Chondrocyte (in vitro differentiated cells): ENCODE data around the gene TPI1. TPM values are rescaled to one million over a fixed set of nuclear protein-coding genes. Genes with fewer than 3 reads are reported as not detected.
"Not testable (repeated sequence)": the region's sequence is repeated elsewhere in the genome, so short reads cannot be mapped to it uniquely, and the experiment has no call there.

Source experiments
- DNase-seq: peaks from one replicate; pipeline ENCODE4 v3.0.0; 2021; ENCODE audit warnings: mixed read lengths, low spot score
- H3K27ac Mint-ChIP-seq: one replicate; pipeline ENCODE4 v1.8.0; 2021; ENCODE audit warnings: mild to moderate bottlenecking, moderate library complexity, mixed read lengths; ENCODE audit not compliant: unreplicated experiment
- H3K27me3 Mint-ChIP-seq: 2 replicates; pipeline ENCODE4 v1.8.0; 2021; ENCODE audit warnings: low read depth, mixed read lengths
- H3K36me3 Mint-ChIP-seq: 2 replicates; pipeline ENCODE4 v1.8.0; 2021; ENCODE audit warnings: low read depth, mixed read lengths
- H3K4me1 Mint-ChIP-seq: 2 replicates; pipeline ENCODE4 v1.8.0; 2021; ENCODE audit warnings: low read depth, mild to moderate bottlenecking, mixed read lengths
- H3K4me3 Mint-ChIP-seq: one replicate; pipeline ENCODE4 v1.8.0; 2021; ENCODE audit warnings: mild to moderate bottlenecking, moderate library complexity, mixed read lengths; ENCODE audit not compliant: unreplicated experiment
- H3K9me3 Mint-ChIP-seq: 2 replicates; pipeline ENCODE4 v1.8.0; 2021; ENCODE audit warnings: low read depth, mixed read lengths
- CTCF ChIP-seq: fragments of 200-600 bp; sonication (generic); IDR thresholded peaks from 2 replicates; pipeline ENCODE4 v1.5.0; 2021; ENCODE audit warnings: antibody characterized with exemption, mild to moderate bottlenecking, moderate library complexity
- total RNA-seq: library from RNA; stranded (reverse); gene quantifications from 3 replicates; pipeline ENCODE4 v1.2.1, GENCODE V29; 2021

The TPI1 gene
- total RNA-seq, 1 donor from 2014 or later, result 551 TPM

- no peaks in the 10 kb centered on the region for H3K27me3 Mint-ChIP-seq
- H3K4me3 Mint-ChIP-seq, result peak overlapping the region; percentile 72
- H3K9me3 Mint-ChIP-seq, result no peaks in the 10 kb centered on the region
- TF ChIP-seq CTCF, result peak; percentile 92
- DNase-seq, result peak; percentile 99
- H3K4me1 Mint-ChIP-seq, result peaks cover 18% of the 10 kb centered on the region
- H3K36me3 Mint-ChIP-seq, result no peaks in the 10 kb centered on the region
- H3K27ac Mint-ChIP-seq, result peak overlapping the region; percentile 92
Observed at GRCh38 chr12:6890789-6891645, 23.7 kb downstream of the TPI1 start.

GRCh38 chr12:6891646-6892001 lies 24.3 kb downstream of the TPI1 start:
- Mint-ChIP-seq H3K27me3 (no peaks in the 10 kb centered on the region), H3K4me1 (peaks cover 24% of the 10 kb centered on the region), H3K4me3 (peak overlapping the region; percentile 72), H3K36me3 (no peaks in the 10 kb centered on the region), H3K9me3 (no peaks in the 10 kb centered on the region), H3K27ac (peak overlapping the region; percentile 92)
- peak; percentile 34 for DNase-seq
- TF ChIP-seq CTCF, result no peak

- H3K27me3 Mint-ChIP-seq, H3K4me3 Mint-ChIP-seq, H3K27ac Mint-ChIP-seq, H3K36me3 Mint-ChIP-seq, H3K9me3 Mint-ChIP-seq: not testable (repeated sequence)
- DNase-seq, result peak; percentile 1
- H3K4me1 Mint-ChIP-seq, result peaks cover 28% of the 10 kb centered on the region
Observed at GRCh38 chr12:6892683-6893082, 25.4 kb downstream of the TPI1 start.

- Mint-ChIP-seq H3K4me3 (no peak overlapping the region), H3K36me3 (no peaks in the 10 kb centered on the region), H3K9me3 (no peaks in the 10 kb centered on the region), H3K27me3 (no peaks in the 10 kb centered on the region), H3K27ac (no peak overlapping the region), H3K4me1 (peaks cover 28% of the 10 kb centered on the region)
- DNase-seq, result peak; percentile 29
- TF ChIP-seq CTCF, result no peak
Observed at GRCh38 chr12:6894321-6894720, 27.0 kb downstream of the TPI1 start.

- Mint-ChIP-seq H3K4me3 (no peak overlapping the region), H3K36me3 (no peaks in the 10 kb centered on the region), H3K4me1 (peaks cover 15% of the 10 kb centered on the region), H3K9me3 (no peaks in the 10 kb centered on the region), H3K27me3 (no peaks in the 10 kb centered on the region), H3K27ac (peak overlapping the region; percentile 81)
- no peak for DNase-seq
- TF ChIP-seq CTCF, result no peak
Observed at GRCh38 chr12:6896846-6897435, 29.6 kb downstream of the TPI1 start.
